HEK293 (cell line): Measurements from ENCODE around the gene TYRO3.

Experiments used
- CTCF ChIA-PET: fragments of 350-600 bp; formaldehyde crosslinking; extraction: SDS; loops from one replicate; lab custom pipeline; 2021; ENCODE audit warnings: antibody characterized with exemption; lab: Yijun Ruan, JAX
- POLR2A ChIA-PET: fragments of 300-600 bp; formaldehyde crosslinking; extraction: SDS; loops from one replicate; lab custom pipeline; 2020; ENCODE audit warnings: antibody characterized with exemption, inconsistent platforms; lab: Yijun Ruan, JAX
- H3K27ac ChIP-seq: fragments of 200-500 bp; sonication (Bioruptor generic); 2 replicates; pipeline ENCODE4 v1.5.1; 2014; ENCODE audit warnings: low read depth, low read length, control low read depth, inconsistent platforms; ENCODE audit errors: extremely low read depth
- H3K36me3 ChIP-seq, 2 experiments: fragments of 200-500 bp in 1 of 2; sonication (Bioruptor generic) in 1 of 2; 1 replicate in 1 of 2; 2 replicates in 1 of 2; pipeline ENCODE4 v1.5.1; 2014 to 2017; ENCODE audit warnings: inconsistent platforms in 2 of 2, low read length in 2 of 2; ENCODE audit not compliant: control insufficient read depth in 2 of 2, insufficient read depth in 1 of 2
- H3K4me1 ChIP-seq: fragments of 200-500 bp; sonication (Bioruptor generic); 2 replicates; pipeline ENCODE4 v1.5.1; 2014; ENCODE audit warnings: mild to moderate bottlenecking, low read length, inconsistent platforms; ENCODE audit not compliant: control insufficient read depth, insufficient read depth
- H3K4me3 ChIP-seq: 2 replicates; pipeline ENCODE4 v1.5.1; 2011; ENCODE audit warnings: low read depth, mild to moderate bottlenecking, control low read depth, low read length, moderate library complexity
- H3K9me3 ChIP-seq: fragments of 200-500 bp; sonication (Bioruptor generic); 2 replicates; pipeline ENCODE4 v1.5.1; 2014; ENCODE audit warnings: low read depth, low read length, inconsistent platforms; ENCODE audit not compliant: control insufficient read depth, insufficient read depth
- EGR2 ChIP-seq: fragments of 450-650 bp; formaldehyde crosslinking; IDR thresholded peaks from 2 replicates; pipeline ENCODE4 v1.5.1; 2016; ENCODE audit warnings: low read depth, missing biosample characterization, missing genetic modification characterization
- HOXA7 ChIP-seq: sonication (generic); formaldehyde crosslinking; IDR thresholded peaks from 2 replicates; pipeline ENCODE4 v1.8.1; 2022; ENCODE audit warnings: missing genetic modification reagents, borderline replicate concordance
- OSR2 ChIP-seq: fragments of 450-650 bp; formaldehyde crosslinking; IDR thresholded peaks from 2 replicates; pipeline ENCODE4 v1.5.1; 2016; ENCODE audit warnings: missing biosample characterization, missing genetic modification characterization
- SCRT1 ChIP-seq: fragments of 450-650 bp; formaldehyde crosslinking; IDR thresholded peaks from 2 replicates; pipeline ENCODE4 v1.5.1; 2016; ENCODE audit warnings: missing biosample characterization, missing genetic modification characterization, borderline replicate concordance
- SP2 ChIP-seq: fragments of 450-650 bp; formaldehyde crosslinking; IDR thresholded peaks from 2 replicates; pipeline ENCODE4 v1.5.1; 2016; ENCODE audit warnings: missing biosample characterization, missing genetic modification characterization
- ZFHX2 ChIP-seq: fragments of 450-650 bp; formaldehyde crosslinking; conservative IDR thresholded peaks from 2 replicates; pipeline ENCODE4 v1.5.1; 2016; ENCODE audit warnings: missing biosample characterization, missing genetic modification characterization
- ZNF157 ChIP-seq: fragments of 450-650 bp; formaldehyde crosslinking; IDR thresholded peaks from 2 replicates; pipeline ENCODE4 v1.5.1; 2016; ENCODE audit warnings: missing biosample characterization, missing genetic modification characterization
- ZNF280D ChIP-seq: fragments of 450-650 bp; formaldehyde crosslinking; IDR thresholded peaks from 2 replicates; pipeline ENCODE4 v1.5.1; 2016; ENCODE audit warnings: missing biosample characterization, missing genetic modification characterization
- ZNF335 ChIP-seq: fragments of 450-650 bp; formaldehyde crosslinking; conservative IDR thresholded peaks from 2 replicates; pipeline ENCODE4 v1.5.1; 2016; ENCODE audit warnings: missing biosample characterization, missing genetic modification characterization
- ZNF416 ChIP-seq: fragments of 450-650 bp; formaldehyde crosslinking; IDR thresholded peaks from 2 replicates; pipeline ENCODE4 v1.5.1; 2016; ENCODE audit warnings: missing biosample characterization, missing genetic modification characterization
- ZNF426 ChIP-seq: fragments of 450-650 bp; formaldehyde crosslinking; IDR thresholded peaks from 2 replicates; pipeline ENCODE4 v1.5.1; 2017; ENCODE audit warnings: missing biosample characterization, missing genetic modification characterization, mild to moderate bottlenecking, inconsistent platforms, moderate library complexity
- ZNF473 ChIP-seq: fragments of 450-650 bp; formaldehyde crosslinking; IDR thresholded peaks from 2 replicates; pipeline ENCODE4 v1.5.1; 2017; ENCODE audit warnings: missing biosample characterization, missing genetic modification characterization
- ZNF654 ChIP-seq: fragments of 450-650 bp; formaldehyde crosslinking; IDR thresholded peaks from 2 replicates; pipeline ENCODE4 v1.5.1; 2016; ENCODE audit warnings: low read depth, missing biosample characterization, missing genetic modification characterization
- TF ChIP-seq, protein P1 (sequence below): fragments of 450-650 bp; formaldehyde crosslinking; IDR thresholded peaks from 2 replicates; pipeline ENCODE4 v1.5.1; 2016; ENCODE audit warnings: missing biosample characterization, missing genetic modification characterization
- TF ChIP-seq, protein P2 (sequence below): fragments of 450-650 bp; formaldehyde crosslinking; IDR thresholded peaks from 2 replicates; pipeline ENCODE4 v1.5.1; 2017; ENCODE audit warnings: missing biosample characterization, missing genetic modification characterization
- TF ChIP-seq, protein P3 (sequence below): fragments of 450-650 bp; formaldehyde crosslinking; IDR thresholded peaks from 2 replicates; pipeline ENCODE4 v1.5.1; 2017; ENCODE audit warnings: missing biosample characterization, missing genetic modification characterization

TYRO3 gene

GRCh38 chr15:41535544-41535943, 23.5 kb upstream of the TYRO3 start (continued):
- no peak for TF ChIP-seq ZNF280D (tag by site-specific recombination)
- TF ChIP-seq, protein P1, sequence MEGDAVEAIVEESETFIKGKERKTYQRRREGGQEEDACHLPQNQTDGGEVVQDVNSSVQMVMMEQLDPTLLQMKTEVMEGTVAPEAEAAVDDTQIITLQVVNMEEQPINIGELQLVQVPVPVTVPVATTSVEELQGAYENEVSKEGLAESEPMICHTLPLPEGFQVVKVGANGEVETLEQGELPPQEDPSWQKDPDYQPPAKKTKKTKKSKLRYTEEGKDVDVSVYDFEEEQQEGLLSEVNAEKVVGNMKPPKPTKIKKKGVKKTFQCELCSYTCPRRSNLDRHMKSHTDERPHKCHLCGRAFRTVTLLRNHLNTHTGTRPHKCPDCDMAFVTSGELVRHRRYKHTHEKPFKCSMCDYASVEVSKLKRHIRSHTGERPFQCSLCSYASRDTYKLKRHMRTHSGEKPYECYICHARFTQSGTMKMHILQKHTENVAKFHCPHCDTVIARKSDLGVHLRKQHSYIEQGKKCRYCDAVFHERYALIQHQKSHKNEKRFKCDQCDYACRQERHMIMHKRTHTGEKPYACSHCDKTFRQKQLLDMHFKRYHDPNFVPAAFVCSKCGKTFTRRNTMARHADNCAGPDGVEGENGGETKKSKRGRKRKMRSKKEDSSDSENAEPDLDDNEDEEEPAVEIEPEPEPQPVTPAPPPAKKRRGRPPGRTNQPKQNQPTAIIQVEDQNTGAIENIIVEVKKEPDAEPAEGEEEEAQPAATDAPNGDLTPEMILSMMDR (tag by site-specific recombination) = no peak
- no peak for TF ChIP-seq OSR2 (tag by site-specific recombination)
- no peak for TF ChIP-seq ZNF426
- no peak for TF ChIP-seq ZNF157 (tag by site-specific recombination)

- Histone ChIP-seq H3K4me3 (no peak overlapping the region), H3K9me3 (no peaks in the 10 kb centered on the region), H3K4me1 (no peaks in the 10 kb centered on the region), H3K27ac (no peak overlapping the region), H3K36me3 (peaks cover 8 to 36% of the 10 kb centered on the region in 2 experiments; a peak in 2 of 3 replicates)
- CTCF ChIA-PET = no interaction called here
- POLR2A ChIA-PET = no interaction called here
- TF ChIP-seq, protein P2, sequence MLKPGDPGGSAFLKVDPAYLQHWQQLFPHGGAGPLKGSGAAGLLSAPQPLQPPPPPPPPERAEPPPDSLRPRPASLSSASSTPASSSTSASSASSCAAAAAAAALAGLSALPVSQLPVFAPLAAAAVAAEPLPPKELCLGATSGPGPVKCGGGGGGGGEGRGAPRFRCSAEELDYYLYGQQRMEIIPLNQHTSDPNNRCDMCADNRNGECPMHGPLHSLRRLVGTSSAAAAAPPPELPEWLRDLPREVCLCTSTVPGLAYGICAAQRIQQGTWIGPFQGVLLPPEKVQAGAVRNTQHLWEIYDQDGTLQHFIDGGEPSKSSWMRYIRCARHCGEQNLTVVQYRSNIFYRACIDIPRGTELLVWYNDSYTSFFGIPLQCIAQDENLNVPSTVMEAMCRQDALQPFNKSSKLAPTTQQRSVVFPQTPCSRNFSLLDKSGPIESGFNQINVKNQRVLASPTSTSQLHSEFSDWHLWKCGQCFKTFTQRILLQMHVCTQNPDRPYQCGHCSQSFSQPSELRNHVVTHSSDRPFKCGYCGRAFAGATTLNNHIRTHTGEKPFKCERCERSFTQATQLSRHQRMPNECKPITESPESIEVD (tag by site-specific recombination) = no peak
- TF ChIP-seq ZNF416 (no peak), ZNF473 (no peak)
- TF ChIP-seq, protein P3, sequence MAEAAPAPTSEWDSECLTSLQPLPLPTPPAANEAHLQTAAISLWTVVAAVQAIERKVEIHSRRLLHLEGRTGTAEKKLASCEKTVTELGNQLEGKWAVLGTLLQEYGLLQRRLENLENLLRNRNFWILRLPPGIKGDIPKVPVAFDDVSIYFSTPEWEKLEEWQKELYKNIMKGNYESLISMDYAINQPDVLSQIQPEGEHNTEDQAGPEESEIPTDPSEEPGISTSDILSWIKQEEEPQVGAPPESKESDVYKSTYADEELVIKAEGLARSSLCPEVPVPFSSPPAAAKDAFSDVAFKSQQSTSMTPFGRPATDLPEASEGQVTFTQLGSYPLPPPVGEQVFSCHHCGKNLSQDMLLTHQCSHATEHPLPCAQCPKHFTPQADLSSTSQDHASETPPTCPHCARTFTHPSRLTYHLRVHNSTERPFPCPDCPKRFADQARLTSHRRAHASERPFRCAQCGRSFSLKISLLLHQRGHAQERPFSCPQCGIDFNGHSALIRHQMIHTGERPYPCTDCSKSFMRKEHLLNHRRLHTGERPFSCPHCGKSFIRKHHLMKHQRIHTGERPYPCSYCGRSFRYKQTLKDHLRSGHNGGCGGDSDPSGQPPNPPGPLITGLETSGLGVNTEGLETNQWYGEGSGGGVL = no peak
Measured at GRCh38 chr15:41536866-41537265, 22.1 kb upstream of the TYRO3 start.

- POLR2A ChIA-PET = interaction anchor here (0.7 to 1.7 kb wide), 11 partner anchors 8 to 1106 kb away, joined by 3 to 15 read pairs (median 3); partner anchors contain the start of genes LTK, MAPKBP1 and TYRO3
Measured at GRCh38 chr15:41543521-41543870, 15.5 kb upstream of the TYRO3 start.

GRCh38 chr15:41544650-41545015, 14.4 kb upstream of the TYRO3 start:
- POLR2A ChIA-PET = interaction anchor here (0.7 to 1.7 kb wide), 11 partner anchors 9 to 212 kb away, joined by 3 to 15 read pairs (median 4); partner anchors contain the start of genes LTK, NUSAP1, OIP5 and TYRO3
- CTCF ChIA-PET = interaction anchor here (0.6 to 1.0 kb wide), 2 partner anchors 13 to 48 kb away, joined by 3 to 4 read pairs; no protein-coding TSS in a partner anchor
- Histone ChIP-seq H3K4me3 (no peak overlapping the region), H3K36me3 (no peaks in the 10 kb centered on the region), H3K27ac (no peak overlapping the region), H3K4me1 (no peaks in the 10 kb centered on the region), H3K9me3 (no peaks in the 10 kb centered on the region)
- peak; percentile 31; the same call in 1 of the 2 replicates for TF ChIP-seq EGR2 (tag by site-specific recombination)
- no peak for TF ChIP-seq SP2 (tag by site-specific recombination)
- no peak for TF ChIP-seq SCRT1
- peak; percentile 50 for TF ChIP-seq ZFHX2 (tag by site-specific recombination)
- TF ChIP-seq ZNF654 = no peak

More at GRCh38 chr15:41543521-41543870, 15.5 kb upstream of the TYRO3 start:
- TF ChIP-seq ZNF416 = no peak
- no peak; the same call in 1 of the 2 replicates for TF ChIP-seq ZNF335 (tag by site-specific recombination)
- TF ChIP-seq HOXA7 (CRISPR knock-in tag) = no peak
- TF ChIP-seq, all 188 proteins: peak for 0
- peak overlapping the region; percentile 40; the same call in 1 of the 2 replicates for H3K27ac ChIP-seq
- no peaks in the 10 kb centered on the region for H3K9me3 ChIP-seq
- CTCF ChIA-PET = interaction anchor here (0.5 to 0.9 kb wide), 2 partner anchors 49 to 77 kb away, joined by 4 to 6 read pairs; no protein-coding TSS in a partner anchor
- H3K36me3 ChIP-seq = no peaks in the 10 kb centered on the region
- no peaks in the 10 kb centered on the region for H3K4me1 ChIP-seq
- H3K4me3 ChIP-seq = peak overlapping the region; percentile 78
